Body of pancreas (tissue), 4 donors: ENCODE measurements around the gene SORCS2.

Source experiments
- CTCF ChIP-seq, 7 experiments: fragments of 450-650 bp in 4 of 7; fragments of 200-600 bp in 3 of 7; sonication (generic) in 3 of 7; IDR thresholded peaks; one replicate each; pipeline ENCODE4 v1.5.1; 2016 to 2019; ENCODE audit warnings: antibody characterized with exemption in 7 of 7
- POLR2A ChIP-seq, 3 donors: fragments of 450-650 bp; IDR thresholded peaks; one replicate each; pipeline ENCODE4 v1.6.1; 2016; ENCODE audit warnings: antibody characterized with exemption in 3 of 3, mild to moderate bottlenecking in 2 of 3

GRCh38 chr4:7415927-7416686, 223.8 kb downstream of the SORCS2 start:
- TF ChIP-seq CTCF (IDR thresholded peaks at IDR 0.05), result no peak
- no peak for TF ChIP-seq POLR2A (IDR thresholded peaks at IDR 0.05)
